ENCODE data around the gene RBM4B. TPM values are rescaled to one million over a fixed set of nuclear protein-coding genes. Genes with fewer than 3 reads are reported as not detected.

The RBM4B gene
- total and polyA plus RNA-seq, 2 donors from 2014 or later, result 18.2 to 20.8 TPM

GRCh38 chr11:66696146-66696545, 18.5 kb upstream of the RBM4B start:
- DNase-seq (peak in 1 of 5 donors; percentile 27), FAIRE-seq (no peak)
- Histone ChIP-seq H3K36me3 (ENCODE audit: control insufficient read depth in 2 of 3, insufficient read depth in 3 of 3, low read length in 3 of 3) (peaks cover 0 to 12% (median 7%) of the 10 kb centered on the region in 3 donors), H3K4me1 (ENCODE audit: control insufficient read depth in 2 of 3, insufficient read depth in 2 of 3, low read depth in 1 of 3, low read length in 3 of 3) (no peaks in the 10 kb centered on the region), H3K9me3 (ENCODE audit: control insufficient read depth in 2 of 3, insufficient read depth in 1 of 3, low read length in 3 of 3) (no peaks in the 10 kb centered on the region), H3K9ac (ENCODE audit: low read length in 3 of 3) (no peak overlapping the region), H3K27me3 (ENCODE audit: control insufficient read depth, insufficient read depth, low read length) (no peaks in the 10 kb centered on the region), H3K4me3 (ENCODE audit: low read length in 3 of 3) (no peak overlapping the region), H3K27ac (ENCODE audit: low read depth in 2 of 2, low read length in 2 of 2) (no peak overlapping the region)
- TF ChIP-seq CTCF (IDR thresholded peaks at IDR 0.05; ENCODE audit: borderline replicate concordance, extremely low read depth, insufficient read depth), result no peak
- intact Hi-C loops (cut with DNase I), result no loop called here

- peaks cover 0 to 16% (median 11%) of the 10 kb centered on the region in 3 donors for H3K36me3 ChIP-seq (ENCODE audit: control insufficient read depth in 2 of 3, insufficient read depth in 3 of 3, low read length in 3 of 3)
- DNase-seq, result peak; percentile 91 to 96 (median 94)
- H3K9ac ChIP-seq (ENCODE audit: low read length in 3 of 3), result peak overlapping the region in 1 of 3 donors; percentile 36
- no peaks in the 10 kb centered on the region for H3K4me1 ChIP-seq (ENCODE audit: control insufficient read depth in 2 of 3, insufficient read depth in 2 of 3, low read depth in 1 of 3, low read length in 3 of 3)
- no peak overlapping the region for H3K4me3 ChIP-seq (ENCODE audit: low read length in 3 of 3)
- no peaks in the 10 kb centered on the region for H3K27me3 ChIP-seq (ENCODE audit: control insufficient read depth, insufficient read depth, low read length)
- intact Hi-C loops (cut with DNase I), result loop anchor here (5.0 kb wide), 1 partner anchor 138 kb away; no protein-coding TSS in a partner anchor
- no peak overlapping the region for H3K27ac ChIP-seq (ENCODE audit: low read depth in 2 of 2, low read length in 2 of 2)
- peak; percentile 94 for TF ChIP-seq CTCF (IDR thresholded peaks at IDR 0.05; ENCODE audit: borderline replicate concordance, extremely low read depth, insufficient read depth)
- peak; percentile 53 for FAIRE-seq
- no peaks in the 10 kb centered on the region for H3K9me3 ChIP-seq (ENCODE audit: control insufficient read depth in 2 of 3, insufficient read depth in 1 of 3, low read length in 3 of 3)
These were observed 17.1 kb upstream of the RBM4B start for GRCh38 chr11:66694732-66695207.

- no peaks in the 10 kb centered on the region for H3K27me3 ChIP-seq (ENCODE audit: control insufficient read depth, insufficient read depth, low read length)
- intact Hi-C loops (cut with DNase I), result loop anchor here (5.0 kb wide), 1 partner anchor 138 kb away; no protein-coding TSS in a partner anchor
- no peak overlapping the region for H3K9ac ChIP-seq (ENCODE audit: low read length in 3 of 3)
- peaks cover 0 to 16% (median 9%) of the 10 kb centered on the region in 3 donors for H3K36me3 ChIP-seq (ENCODE audit: control insufficient read depth in 2 of 3, insufficient read depth in 3 of 3, low read length in 3 of 3)
- DNase-seq (peak in 1 of 5 donors; percentile 55), FAIRE-seq (no peak)
- H3K27ac ChIP-seq (ENCODE audit: low read depth in 2 of 2, low read length in 2 of 2), result no peak overlapping the region
- H3K4me1 ChIP-seq (ENCODE audit: control insufficient read depth in 2 of 3, insufficient read depth in 2 of 3, low read depth in 1 of 3, low read length in 3 of 3), result no peaks in the 10 kb centered on the region
- H3K9me3 ChIP-seq (ENCODE audit: control insufficient read depth in 2 of 3, insufficient read depth in 1 of 3, low read length in 3 of 3), result no peaks in the 10 kb centered on the region
- TF ChIP-seq CTCF (IDR thresholded peaks at IDR 0.05; ENCODE audit: borderline replicate concordance, extremely low read depth, insufficient read depth), result no peak
- no peak overlapping the region for H3K4me3 ChIP-seq (ENCODE audit: low read length in 3 of 3)
These were observed 16.3 kb upstream of the RBM4B start for GRCh38 chr11:66694056-66694410.

All from kidney (tissue), 14 donors.